GM23248 (cell line): ENCODE results near the gene PTCH2.

ENCODE experiments used
- EZH2 ChIP-seq: fragments of 200-600 bp; sonication (generic); IDR thresholded peaks from 2 replicates; pipeline ENCODE4 v1.6.1; 2018; ENCODE audit warnings: antibody characterized with exemption, mild to moderate bottlenecking; ENCODE audit not compliant: insufficient read depth, poor library complexity, severe bottlenecking
- EZH2phosphoT487 ChIP-seq: fragments of 200-600 bp; sonication (generic); IDR thresholded peaks from 2 replicates; pipeline ENCODE4 v1.6.1; 2018; ENCODE audit warnings: antibody characterized with exemption, moderate library complexity, mild to moderate bottlenecking, low read depth; ENCODE audit not compliant: insufficient read depth

GRCh38 chr1:44788120-44788860 is 54.8 kb downstream of the PTCH2 start, which contains the start of gene BEST4:
- TF ChIP-seq EZH2 (no peak), EZH2phosphoT487 (no peak)
